Effector CD4-positive, alpha-beta T cell (primary cell): ENCODE measurements around the gene TFPI.
"Not testable (repeated sequence)": the region's sequence is repeated elsewhere in the genome, so short reads cannot be mapped to it uniquely, and the experiment has no call there.

ENCODE experiments used
- DNase-seq: peaks from one replicate; pipeline ENCODE4 v3.0.0-alpha.2; 2020

TFPI gene

GRCh38 chr2:187527262-187527661 is 27.0 kb downstream of the TFPI start:
- no peak for DNase-seq

- no peak for DNase-seq
Measured at GRCh38 chr2:187526792-187527191, 27.4 kb downstream of the TFPI start.

DNA sequence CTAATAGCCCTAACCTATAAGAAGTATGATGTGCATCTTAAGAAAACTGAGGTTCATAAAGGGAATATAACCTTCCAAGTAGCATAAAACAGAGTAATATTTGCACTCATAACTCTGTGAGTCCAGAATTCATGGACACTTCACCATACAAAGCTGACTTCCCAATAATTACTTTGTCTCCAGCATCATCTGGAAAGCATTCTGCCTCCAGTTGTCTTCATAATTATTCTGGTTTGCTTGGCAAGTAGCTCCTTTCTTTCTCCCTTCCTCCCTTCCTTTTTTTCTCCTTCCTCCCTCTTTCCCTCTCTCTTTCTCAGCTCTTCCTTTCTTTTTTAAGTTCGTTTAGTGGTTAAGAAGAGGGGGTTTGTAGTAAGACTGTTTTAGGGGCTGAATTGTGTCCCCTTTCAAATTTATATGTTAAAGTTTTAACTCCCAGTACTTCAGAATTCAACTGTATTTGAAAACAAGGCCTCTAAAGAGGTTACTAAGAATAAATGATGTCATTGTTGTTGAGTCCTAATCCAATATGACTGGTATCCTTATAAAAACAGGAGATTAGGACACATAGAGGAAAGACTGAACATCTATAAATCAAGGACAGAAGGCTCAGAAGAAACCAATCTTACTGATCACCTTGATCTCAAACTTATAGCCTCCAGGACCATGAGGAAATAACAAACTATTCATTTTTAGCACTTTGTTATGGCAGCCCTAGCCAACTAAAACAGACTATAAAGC is 28.9 kb downstream of the TFPI start:
- DNase-seq, result no peak

GRCh38 chr2:187523325-187523724 is 30.9 kb downstream of the TFPI start:
- DNase-seq, result no peak

GRCh38 chr2:187520121-187520624 is 34.1 kb downstream of the TFPI start:
- no peak for DNase-seq

- DNase-seq, result no peak
Measured at GRCh38 chr2:187519419-187520120, 34.7 kb downstream of the TFPI start.

DNA sequence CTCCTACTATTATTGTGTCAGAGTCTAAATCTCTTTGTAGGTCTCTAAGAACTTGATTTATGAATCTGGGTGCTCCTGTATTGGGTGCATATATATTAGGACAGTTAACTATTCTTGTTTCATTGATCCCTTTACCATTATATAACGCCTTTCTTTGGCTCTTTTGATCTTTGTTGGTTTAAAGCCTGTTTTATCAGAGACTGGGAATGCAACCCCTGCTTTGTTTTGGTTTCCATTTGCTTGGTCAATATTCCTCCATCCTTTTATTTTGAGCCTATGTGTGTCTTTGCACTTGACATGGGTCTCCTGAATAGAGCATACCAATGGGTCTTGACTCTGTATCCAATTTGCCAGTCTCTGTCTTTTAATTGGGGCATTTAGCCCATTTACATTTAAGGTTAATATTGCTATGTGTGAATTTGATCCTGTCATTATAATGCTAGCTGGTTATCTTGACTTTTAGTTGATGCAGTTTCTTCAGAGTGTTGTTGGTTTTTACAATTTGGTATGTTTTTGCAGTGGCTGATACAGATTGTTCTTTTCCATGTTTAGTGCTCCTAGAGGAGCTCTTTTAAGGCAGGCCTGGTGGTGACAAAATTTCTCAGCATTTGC is 36.4 kb downstream of the TFPI start:
- not testable (repeated sequence) for DNase-seq

GRCh38 chr2:187516630-187517510 is 37.4 kb downstream of the TFPI start:
- DNase-seq, result not testable (repeated sequence)

DNA sequence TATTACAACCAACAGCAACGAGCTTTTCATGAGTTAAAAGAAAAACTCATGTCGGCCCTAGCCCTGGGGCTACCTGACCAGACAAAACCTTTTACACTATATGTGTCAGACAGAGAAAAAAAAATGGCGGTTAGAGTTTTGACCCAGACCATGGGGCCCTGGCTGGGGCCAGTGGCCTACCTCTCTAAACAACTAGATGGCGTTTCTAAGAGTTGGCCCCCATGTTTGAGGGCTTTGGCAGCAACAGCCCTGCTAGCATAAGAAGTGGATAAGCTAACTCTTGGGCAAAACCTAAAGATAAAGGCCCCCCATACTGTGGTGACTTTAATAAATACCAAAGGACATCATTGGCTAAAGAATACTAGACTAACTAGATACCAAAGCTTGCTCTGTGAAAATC is 39.3 kb downstream of the TFPI start:
- no peak for DNase-seq

DNA sequence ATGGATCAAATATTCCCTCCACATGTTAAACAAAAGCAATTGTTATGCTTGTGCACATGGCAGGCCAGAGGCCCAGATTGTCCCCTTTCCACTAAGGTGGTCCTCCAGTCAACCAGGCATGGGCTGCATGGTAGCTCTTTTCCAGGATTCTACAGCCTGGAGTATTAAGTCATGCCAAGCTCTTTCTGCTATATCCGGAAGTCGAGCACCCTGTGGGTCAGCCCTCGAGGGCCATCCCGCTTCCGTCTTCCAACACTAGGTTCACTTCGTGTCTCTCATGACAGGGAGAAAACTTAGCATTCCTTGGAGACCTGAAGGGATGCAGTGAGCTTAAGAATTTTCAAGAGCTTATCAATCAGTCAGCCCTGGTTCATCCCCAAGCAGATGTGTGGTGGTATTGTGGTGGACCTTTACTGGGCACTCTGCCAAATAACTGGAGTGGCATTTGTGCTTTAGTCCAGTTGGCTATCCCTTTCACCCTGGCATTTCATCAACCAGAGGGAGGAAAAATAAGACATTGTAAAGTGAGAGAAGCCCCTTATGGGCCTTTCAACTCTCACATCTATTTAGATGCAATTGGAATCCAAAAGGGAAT is 39.9 kb downstream of the TFPI start:
- DNase-seq, result not testable (repeated sequence)

DNA sequence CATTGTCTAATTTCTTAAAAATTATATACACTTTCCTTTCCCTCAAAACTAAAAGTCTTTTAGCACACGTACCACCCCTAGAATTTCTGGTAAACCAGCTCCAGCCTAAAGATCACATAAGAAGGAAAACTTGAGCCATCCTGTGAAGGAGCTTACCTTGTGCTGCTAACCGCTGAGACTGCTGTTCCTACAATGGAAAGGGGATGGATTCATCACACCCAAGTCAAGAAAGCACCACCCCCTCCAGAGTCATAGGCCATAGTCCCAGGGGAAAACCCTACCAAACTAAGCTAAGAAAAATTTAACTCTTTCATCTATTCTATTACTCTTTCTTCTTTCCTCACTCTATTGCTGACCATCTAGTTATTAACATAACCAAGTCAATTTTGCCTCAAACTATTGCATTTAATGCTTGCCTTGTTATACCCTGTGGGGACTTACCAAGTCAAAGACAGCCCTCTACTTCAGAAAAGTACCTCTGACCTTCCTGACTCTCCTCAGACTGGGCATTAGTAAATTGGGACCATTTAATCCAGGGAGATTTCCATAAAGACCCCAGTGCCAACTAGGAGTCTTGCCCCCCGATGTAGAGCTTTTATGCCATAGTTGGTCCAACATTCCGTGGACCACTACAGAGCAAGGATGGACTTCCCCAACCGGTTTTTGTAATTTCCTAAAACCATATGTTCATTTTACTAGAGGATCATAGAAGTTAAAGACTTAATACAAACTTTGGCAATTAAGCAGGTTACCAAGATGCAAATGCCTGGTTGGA is 40.6 kb downstream of the TFPI start:
- DNase-seq, result not testable (repeated sequence)

DNA sequence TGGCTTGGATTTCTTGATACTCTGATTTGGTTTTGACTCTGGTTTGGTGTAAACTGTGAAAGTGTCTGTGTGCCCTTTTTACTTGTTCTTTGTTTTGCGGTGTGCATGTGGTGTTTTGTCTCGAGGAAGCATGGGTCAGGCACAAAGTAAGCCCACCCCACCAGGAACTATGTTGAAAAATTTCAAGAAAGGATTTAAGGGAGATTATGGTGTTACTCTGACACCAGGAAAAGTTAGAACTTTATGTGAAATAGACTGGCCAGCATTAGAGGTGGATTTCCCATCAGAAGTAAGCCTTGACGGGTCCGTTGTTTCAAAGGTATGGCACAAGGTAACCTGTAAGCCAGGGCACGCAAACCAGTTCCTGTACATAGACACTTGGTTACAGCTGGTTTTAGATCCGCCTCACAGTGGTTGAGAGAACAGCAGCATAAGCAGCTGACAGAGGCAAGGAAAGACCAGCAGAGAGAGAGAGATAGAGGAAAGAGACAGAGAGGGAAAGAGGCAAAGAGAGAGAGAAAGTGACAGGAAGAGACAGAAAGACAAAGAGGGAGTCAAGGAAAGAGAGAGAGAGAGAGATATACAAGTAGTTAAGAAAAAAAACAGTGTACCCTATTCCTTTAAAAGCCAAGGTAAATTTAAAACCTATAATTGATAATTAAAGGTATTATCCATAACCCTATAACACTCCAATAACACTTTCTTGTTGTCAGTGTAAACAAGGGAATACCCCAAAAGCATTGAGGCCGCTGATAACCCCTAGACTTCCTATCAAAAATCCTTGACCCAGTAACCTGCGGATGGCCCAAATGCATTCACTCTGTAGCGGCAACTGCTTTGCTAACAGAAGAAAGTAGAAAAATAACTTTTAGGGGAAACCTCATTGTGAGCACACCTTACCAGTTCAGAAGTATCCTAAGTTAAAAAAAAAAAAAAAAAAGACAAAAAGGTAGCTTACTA is 42.6 kb downstream of the TFPI start:
- no peak for DNase-seq

DNA sequence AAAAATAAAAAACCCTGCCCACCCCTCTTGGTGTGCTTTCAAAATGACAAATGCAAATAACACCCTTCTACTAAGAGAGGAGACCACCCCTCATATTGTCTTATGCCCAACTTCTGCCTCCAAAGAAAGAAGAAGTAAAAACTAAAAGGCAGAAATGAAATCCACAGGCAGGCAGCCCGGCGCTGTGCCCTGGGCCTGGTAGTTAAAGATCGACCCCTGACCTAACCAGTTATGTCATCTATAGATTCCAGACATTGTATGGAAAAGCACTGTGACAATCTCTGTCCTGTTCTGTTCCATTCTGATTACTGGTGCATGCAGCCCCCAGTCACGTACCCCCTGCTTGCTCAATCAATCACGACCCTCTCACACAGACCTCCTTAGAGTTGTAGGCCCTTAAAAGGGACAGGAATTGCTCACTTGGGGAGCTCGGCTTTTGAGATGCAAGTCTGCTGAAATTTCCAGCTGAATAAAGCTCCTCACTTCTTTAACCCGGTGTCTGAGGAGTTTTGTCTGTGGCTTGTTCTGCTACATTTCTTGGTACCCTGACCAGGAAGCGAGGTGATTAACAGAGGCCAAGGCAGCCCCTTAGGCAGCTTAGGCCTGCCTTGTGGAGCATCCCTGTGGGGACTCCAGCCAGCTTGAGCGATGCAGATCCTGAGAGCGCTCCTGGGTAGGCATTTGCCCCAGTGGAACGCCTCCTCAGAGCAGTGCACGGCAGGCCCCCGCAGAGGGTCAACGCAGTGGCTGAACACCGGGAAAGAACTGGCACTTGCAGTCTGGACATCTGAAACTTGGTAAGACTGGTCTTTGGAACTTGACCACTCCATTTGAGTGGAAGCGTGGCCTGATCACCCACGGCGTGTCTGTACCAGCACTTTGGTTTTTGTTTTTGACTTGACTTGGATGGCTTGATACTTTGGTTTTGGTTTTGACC is 43.5 kb downstream of the TFPI start:
- DNase-seq, result not testable (repeated sequence)

DNA sequence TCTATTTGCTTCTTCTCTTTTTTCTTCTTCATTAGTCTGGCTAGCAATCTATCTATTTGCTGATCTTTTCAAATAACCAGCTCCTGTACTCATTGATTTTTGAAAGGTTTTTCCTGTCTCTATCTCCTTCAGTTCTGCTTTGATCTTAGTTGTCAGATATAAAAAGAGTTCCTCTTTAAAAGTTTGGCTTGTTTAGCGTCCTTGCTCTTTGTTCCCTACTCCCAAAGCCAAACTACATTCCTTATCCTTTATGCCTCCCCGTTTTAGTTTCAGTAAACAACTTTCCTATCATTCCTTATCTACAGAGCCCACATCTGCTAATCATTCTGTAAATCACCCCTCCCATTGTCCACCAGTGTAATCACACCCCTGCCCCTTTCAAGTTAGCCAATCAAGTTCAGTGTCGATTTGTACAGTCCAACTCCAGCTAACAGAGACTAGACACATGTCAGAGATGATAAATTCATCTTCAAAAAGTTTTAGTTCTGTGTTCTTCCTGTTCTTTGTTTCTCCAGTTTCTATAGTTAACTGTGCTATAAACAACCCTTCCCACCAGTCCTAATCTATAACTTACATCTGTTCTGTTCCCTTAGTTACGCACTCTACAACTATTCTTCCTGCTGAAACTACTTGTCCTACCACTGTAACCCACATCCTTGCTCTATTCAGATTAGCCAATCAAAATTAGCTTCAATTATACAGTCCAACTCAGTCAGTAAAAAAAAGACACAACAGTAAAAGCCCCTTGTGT is 44.4 kb downstream of the TFPI start:
- no peak for DNase-seq

- DNase-seq, result no peak
Measured at GRCh38 chr2:187506416-187506815, 47.8 kb downstream of the TFPI start.

DNA sequence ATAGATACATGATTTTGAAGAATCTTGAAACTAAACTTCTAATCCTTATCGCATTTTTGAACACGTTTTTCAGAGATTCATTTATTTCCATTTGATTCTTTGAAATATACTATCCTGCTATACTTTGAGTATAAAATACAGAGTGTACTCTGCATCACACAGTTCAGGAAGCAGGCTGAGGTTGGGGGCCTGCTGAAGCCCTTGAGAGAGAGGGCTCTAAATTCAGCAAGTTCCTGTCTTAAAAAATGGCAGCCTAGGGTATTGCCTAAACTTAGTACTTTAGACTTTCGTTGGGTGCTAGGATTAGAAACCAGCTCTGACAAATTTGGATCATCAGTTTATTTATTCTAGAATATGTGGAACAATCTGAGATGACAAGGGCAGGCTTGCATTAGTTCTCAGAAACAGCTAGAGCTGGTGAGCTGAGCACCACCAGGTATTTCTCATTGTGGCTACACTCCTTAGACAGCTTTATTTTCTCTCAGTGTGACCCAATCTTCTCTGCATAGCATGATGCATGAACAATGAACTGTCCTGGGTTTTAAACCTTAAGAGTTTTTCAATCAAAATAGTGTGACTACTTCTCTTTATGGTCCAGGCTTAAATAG is 49.1 kb downstream of the TFPI start:
- no peak for DNase-seq

GRCh38 chr2:187504312-187504921 is 49.8 kb downstream of the TFPI start:
- DNase-seq, result no peak
